GM12873 (cell line): Measurements from ENCODE around the gene NAPSA.

Experiments
- TF ChIP-seq, protein P1 (sequence below): IDR thresholded peaks from 2 replicates; pipeline ENCODE4 v1.5.1; 2012; ENCODE audit warnings: low read depth, mild to moderate bottlenecking, moderate library complexity, low read length, control low read depth; ENCODE audit not compliant: insufficient read depth; ENCODE audit errors: missing control alignments

NAPSA gene

DNA sequence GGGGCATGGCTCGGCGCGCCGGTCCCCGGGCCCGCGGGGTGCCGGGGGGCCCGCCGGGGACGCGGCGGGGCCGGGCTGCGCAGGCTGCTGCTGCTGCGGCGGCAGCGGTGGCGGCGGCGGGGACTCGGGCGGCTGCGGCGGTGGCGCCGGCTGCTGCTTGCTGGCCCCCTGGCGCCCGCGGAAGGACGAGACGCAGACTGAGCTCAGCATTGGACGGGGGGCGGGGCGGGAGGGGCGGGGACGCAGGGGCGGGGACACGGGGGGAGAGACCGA, 36.6 kb downstream of the NAPSA start:
- TF ChIP-seq, protein P1, sequence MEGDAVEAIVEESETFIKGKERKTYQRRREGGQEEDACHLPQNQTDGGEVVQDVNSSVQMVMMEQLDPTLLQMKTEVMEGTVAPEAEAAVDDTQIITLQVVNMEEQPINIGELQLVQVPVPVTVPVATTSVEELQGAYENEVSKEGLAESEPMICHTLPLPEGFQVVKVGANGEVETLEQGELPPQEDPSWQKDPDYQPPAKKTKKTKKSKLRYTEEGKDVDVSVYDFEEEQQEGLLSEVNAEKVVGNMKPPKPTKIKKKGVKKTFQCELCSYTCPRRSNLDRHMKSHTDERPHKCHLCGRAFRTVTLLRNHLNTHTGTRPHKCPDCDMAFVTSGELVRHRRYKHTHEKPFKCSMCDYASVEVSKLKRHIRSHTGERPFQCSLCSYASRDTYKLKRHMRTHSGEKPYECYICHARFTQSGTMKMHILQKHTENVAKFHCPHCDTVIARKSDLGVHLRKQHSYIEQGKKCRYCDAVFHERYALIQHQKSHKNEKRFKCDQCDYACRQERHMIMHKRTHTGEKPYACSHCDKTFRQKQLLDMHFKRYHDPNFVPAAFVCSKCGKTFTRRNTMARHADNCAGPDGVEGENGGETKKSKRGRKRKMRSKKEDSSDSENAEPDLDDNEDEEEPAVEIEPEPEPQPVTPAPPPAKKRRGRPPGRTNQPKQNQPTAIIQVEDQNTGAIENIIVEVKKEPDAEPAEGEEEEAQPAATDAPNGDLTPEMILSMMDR = no peak

DNA sequence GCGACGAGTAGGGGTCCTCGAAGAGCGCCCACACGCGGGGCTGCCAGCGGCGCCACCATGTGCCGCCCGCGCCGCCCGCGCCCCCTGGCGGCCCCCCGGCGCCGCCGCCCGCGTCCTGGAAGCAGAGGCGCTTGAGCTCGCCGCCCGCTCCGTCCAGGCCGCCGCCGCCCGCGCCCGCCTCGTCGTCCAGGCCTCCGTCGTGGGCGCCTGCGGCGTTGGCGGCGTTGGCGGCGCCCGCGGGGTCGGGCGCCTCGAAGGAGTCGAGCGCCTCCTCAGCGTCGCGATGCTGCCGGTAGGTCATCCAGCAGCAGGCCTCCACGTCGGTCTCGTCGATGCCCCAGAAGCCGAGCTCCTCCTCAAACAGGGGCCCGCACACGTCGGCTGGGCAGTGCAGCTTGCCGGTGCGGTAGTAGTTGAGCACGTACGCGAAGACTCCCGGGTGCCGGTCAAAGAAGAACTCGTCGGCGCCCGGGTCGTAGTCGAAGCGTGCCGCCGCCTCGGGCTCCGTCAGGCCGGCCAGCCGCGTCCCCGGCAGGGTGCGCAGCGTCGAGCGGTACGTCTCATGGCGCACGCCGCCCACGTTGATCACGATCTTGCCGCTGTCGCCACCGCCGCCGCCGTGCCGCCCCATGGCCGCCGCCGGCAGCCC, 37.1 kb downstream of the NAPSA start:
- TF ChIP-seq, protein P1 = peak; percentile 20

DNA sequence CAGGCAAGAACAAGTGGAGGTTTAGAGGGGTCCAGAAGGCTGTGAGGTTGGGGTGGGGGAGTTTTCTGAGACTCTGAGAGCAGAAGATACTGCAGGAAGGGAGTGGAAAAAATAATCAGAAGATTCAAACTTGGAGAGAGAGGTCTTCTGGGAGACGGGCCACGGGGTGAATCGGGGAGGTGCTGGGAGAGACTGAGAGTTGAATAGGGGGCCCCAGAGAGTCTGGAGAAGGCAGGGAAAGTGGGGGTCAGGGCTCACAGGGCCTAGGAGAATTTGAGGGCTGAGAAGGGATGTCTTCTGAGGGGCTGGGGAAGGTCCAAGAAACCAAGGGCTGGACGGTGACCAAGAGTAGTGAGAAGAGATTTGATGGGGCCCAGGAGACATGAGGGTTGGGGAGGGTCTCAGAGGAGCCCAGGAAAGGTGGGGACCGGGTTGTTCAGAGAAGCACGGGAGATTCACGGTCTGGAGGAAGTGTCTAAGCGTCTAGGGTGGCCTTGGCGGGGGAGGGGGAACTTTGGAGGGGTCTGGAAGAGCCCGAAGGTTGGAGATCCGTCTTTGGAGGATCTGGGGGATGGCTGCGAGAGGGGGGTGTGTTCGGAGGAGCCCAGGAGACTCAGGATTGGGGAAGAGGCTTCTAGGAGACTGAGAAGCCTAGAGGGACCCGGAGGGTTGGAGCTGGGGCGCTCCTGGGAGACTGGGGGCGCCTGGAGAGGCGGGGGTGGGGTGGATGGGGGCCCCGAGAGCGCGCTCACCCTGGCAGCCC, 37.8 kb downstream of the NAPSA start:
- TF ChIP-seq, protein P1 = no peak

DNA sequence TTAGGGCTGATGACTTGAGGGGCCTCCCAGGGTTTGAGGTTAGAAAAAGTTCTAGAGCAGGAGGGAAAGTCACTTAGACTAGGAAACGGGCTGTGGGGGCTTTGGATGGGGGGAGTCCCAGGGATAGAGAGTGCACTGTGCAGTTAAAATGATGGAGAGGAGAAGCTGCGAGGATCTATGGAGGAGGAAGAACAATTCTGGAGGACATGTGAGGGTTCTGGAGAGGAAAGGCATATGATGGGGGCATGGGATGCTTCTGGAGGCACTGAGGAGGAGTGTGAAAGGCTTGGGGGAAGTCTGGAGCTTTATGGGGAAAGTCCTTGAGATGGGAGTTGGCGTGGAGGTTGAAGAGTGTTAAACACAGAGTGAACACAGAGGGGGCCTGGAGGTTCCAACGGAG, 38.4 kb downstream of the NAPSA start:
- TF ChIP-seq, protein P1 = no peak

DNA sequence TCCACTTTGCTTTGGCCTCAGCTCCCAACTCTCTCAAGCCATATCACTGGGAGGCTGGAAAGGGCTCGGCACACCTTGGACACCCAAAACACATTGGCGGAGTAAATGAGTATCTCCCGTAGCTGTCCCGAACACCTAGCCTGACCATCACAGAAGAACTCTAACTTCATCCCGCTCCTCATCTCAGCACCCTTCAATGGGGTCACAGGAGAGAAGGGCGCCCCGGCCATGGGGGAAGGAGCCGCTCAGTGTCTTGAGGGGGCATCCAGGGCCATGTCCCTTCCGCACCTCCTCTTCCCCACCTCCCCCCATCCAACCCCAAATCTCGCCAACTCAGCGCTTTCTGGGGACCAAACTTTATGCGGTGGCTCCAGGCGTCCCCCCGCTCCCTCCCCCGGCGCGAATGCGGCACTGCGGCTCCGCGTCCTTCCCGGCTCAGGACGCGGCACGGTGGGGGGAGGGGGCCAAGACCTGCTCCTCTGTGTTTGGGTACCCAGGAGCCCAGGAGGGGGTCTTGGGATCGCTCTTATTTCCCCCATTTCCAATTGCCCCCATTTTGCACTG, 39.3 kb downstream of the NAPSA start:
- TF ChIP-seq, protein P1 = no peak

DNA sequence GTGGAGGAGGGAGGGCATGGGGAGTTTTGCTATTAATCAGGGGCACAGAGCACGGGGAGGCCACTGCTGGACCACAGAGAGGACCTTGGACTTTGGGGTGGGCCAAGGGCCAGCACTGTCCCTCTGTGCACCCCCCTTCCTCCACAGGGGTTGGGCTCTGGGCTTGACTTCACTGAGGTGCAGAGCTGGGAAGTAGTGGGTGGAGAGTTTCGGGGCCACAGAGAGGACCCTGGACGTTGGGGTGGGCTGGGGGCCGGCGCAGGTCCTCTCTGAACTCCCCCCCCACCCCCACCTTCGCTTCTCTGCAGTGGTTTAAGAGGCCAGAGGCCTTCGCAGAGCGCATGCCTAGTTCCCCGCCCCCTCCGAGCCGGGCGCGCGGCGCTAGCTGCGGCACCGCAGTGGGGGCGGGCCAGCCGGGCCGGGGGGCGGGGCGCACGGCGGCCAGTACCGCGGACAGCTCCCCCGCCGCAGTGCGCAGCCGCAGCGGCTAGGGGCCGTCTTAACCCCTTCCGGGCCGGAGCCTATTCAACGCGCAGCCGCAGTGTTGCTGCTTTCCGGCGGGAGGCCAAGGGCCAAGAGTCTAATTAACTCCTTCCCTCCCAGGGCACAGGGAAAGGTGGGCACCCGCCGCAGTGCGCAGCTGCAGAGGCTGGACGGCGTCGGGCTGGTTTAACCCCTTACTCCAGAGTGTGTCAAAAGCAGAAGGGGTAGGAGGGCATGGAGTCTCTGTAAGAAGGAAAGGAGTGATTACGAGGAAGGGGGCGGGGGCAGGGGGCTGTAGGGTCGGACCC, 39.9 kb downstream of the NAPSA start:
- TF ChIP-seq, protein P1 = no peak

DNA sequence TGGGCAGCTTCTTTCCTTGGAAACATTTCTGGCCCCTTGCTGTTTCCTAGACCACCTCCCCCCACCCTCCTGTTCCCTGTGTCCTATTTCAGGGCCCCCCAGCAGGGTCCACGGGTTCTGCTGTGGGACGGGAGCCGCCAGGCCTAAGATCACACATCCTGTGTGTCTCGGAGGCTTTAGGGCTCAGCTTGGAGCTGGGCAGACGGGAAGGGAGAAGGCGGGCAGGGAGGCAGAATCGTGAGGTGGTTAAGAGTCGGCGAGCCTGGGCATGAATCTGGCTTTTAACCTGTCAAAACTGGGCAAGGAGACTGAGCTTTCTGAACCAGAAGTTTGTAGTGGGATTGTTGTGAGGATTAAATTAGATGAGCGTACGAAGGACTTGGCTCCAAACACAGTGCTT, 41.1 kb downstream of the NAPSA start:
- TF ChIP-seq, protein P1 = no peak
